Neural progenitor cell (in vitro differentiated cells): ENCODE results near the gene LDB2. TPM values are rescaled to one million over a fixed set of nuclear protein-coding genes. Genes with fewer than 3 reads are reported as not detected.

Source experiments
- DNase-seq: peaks from one replicate; pipeline ENCODE4 v3.0.0-alpha.2; 2016; ENCODE audit warnings: low spot score
- H2AFZ ChIP-seq: fragments of 200-600 bp; sonication (generic); replicated peaks from 2 replicates; pipeline ENCODE4 v1.6.1; 2016; ENCODE audit warnings: antibody characterized with exemption
- H3F3A ChIP-seq: fragments of 200-600 bp; sonication (generic); 2 replicates; pipeline ENCODE4 v1.6.1; 2016; ENCODE audit warnings: antibody characterized with exemption, low read depth
- H3K27ac ChIP-seq: fragments of 200-600 bp; sonication (generic); 2 replicates; pipeline ENCODE4 v1.5.1; 2016; ENCODE audit warnings: mild to moderate bottlenecking
- H3K27me3 ChIP-seq: fragments of 200-600 bp; sonication (generic); 2 replicates; pipeline ENCODE4 v1.6.1; 2016; ENCODE audit warnings: mild to moderate bottlenecking, moderate library complexity
- H3K36me3 ChIP-seq: fragments of 200-600 bp; sonication (generic); 2 replicates; pipeline ENCODE4 v1.5.1; 2016
- H3K4me1 ChIP-seq: fragments of 200-600 bp; sonication (generic); 2 replicates; pipeline ENCODE4 v1.6.1; 2016; ENCODE audit warnings: mixed run types
- H3K4me2 ChIP-seq: fragments of 200-600 bp; sonication (generic); 2 replicates; pipeline ENCODE4 v1.6.1; 2016
- H3K4me3 ChIP-seq: fragments of 200-600 bp; sonication (generic); 2 replicates; pipeline ENCODE4 v1.5.1; 2016
- H3K79me2 ChIP-seq: fragments of 200-600 bp; sonication (generic); 2 replicates; pipeline ENCODE4 v1.6.1; 2016; ENCODE audit warnings: low read depth
- H3K9ac ChIP-seq: fragments of 200-600 bp; sonication (generic); 2 replicates; pipeline ENCODE4 v1.6.1; 2016
- H3K9me3 ChIP-seq: fragments of 200-600 bp; sonication (generic); 2 replicates; pipeline ENCODE4 v1.5.1; 2016; ENCODE audit warnings: low read depth
- H4K20me1 ChIP-seq: fragments of 200-600 bp; sonication (generic); 2 replicates; pipeline ENCODE4 v1.6.1; 2016; ENCODE audit warnings: low read depth
- H3K27ac Mint-ChIP-seq: 3 replicates; pipeline ENCODE4 v1.8.0; 2021; ENCODE audit warnings: mixed read lengths
- H3K27me3 Mint-ChIP-seq: 2 replicates; pipeline ENCODE4 v1.8.0; 2022; ENCODE audit warnings: low read depth, mild to moderate bottlenecking, inconsistent platforms, moderate library complexity, mixed read lengths; ENCODE audit not compliant: insufficient read depth
- H3K36me3 Mint-ChIP-seq: 3 replicates; pipeline ENCODE4 v1.8.0; 2021; ENCODE audit warnings: mixed read lengths
- H3K4me1 Mint-ChIP-seq: 3 replicates; pipeline ENCODE4 v1.8.0; 2021; ENCODE audit warnings: mixed read lengths
- H3K4me3 Mint-ChIP-seq: 3 replicates; pipeline ENCODE4 v1.8.0; 2021; ENCODE audit warnings: mild to moderate bottlenecking, moderate library complexity, mixed read lengths
- H3K9me3 Mint-ChIP-seq: 3 replicates; pipeline ENCODE4 v1.8.0; 2020; ENCODE audit warnings: mixed read lengths
- CTCF ChIP-seq: fragments of 200-600 bp; sonication (generic); IDR thresholded peaks from 2 replicates; pipeline ENCODE4 v1.5.1; 2017; ENCODE audit warnings: antibody characterized with exemption, mild to moderate bottlenecking
- EZH2 ChIP-seq: fragments of 200-600 bp; sonication (generic); IDR thresholded peaks from 2 replicates; pipeline ENCODE4 v1.6.1; 2017; ENCODE audit warnings: antibody characterized with exemption, mild to moderate bottlenecking, moderate library complexity
- EZH2phosphoT487 ChIP-seq: fragments of 200-600 bp; sonication (generic); IDR thresholded peaks from 2 replicates; pipeline ENCODE4 v1.6.1; 2017; ENCODE audit warnings: antibody characterized with exemption
- total RNA-seq: library from RNA; depleted of rRNA; stranded (reverse); fragments of >200 nt; gene quantifications from 2 replicates; pipeline ENCODE4 v1.2.3, GENCODE V29; 2015; ENCODE audit warnings: low replicate concordance

LDB2 gene
- total RNA-seq, 1 donor from 2014 or later, result 24.3 TPM

- Histone ChIP-seq H3F3A (no peaks in the 10 kb centered on the region), H3K4me2 (no peak overlapping the region), H3K27me3 (no peaks in the 10 kb centered on the region), H3K4me3 (no peak overlapping the region), H3K9me3 (no peaks in the 10 kb centered on the region), H3K36me3 (no peaks in the 10 kb centered on the region), H4K20me1 (no peaks in the 10 kb centered on the region), H3K79me2 (no peaks in the 10 kb centered on the region), H3K9ac (no peak overlapping the region), H2AFZ (no peak overlapping the region), H3K27ac (no peak overlapping the region), H3K4me1 (peaks cover 22% of the 10 kb centered on the region)
- no peaks in the 10 kb centered on the region for H3K36me3 Mint-ChIP-seq
- H3K4me3 Mint-ChIP-seq, result no peak overlapping the region
- H3K9me3 Mint-ChIP-seq, result no peaks in the 10 kb centered on the region
- H3K27me3 Mint-ChIP-seq, result no peaks in the 10 kb centered on the region
- H3K4me1 Mint-ChIP-seq, result peaks cover 11% of the 10 kb centered on the region
- no peak overlapping the region for H3K27ac Mint-ChIP-seq
- no peak for TF ChIP-seq EZH2phosphoT487
- TF ChIP-seq CTCF, result no peak
- no peak for TF ChIP-seq EZH2
- no peak for DNase-seq
Observed at GRCh38 chr4:16687011-16687410, 211.4 kb downstream of the LDB2 start.

- Histone ChIP-seq H3K27ac (no peak overlapping the region), H3K27me3 (no peaks in the 10 kb centered on the region), H3K4me1 (peaks cover 22% of the 10 kb centered on the region), H3K9ac (no peak overlapping the region), H3K9me3 (no peaks in the 10 kb centered on the region), H3K4me2 (no peak overlapping the region), H3K4me3 (no peak overlapping the region), H3K79me2 (no peaks in the 10 kb centered on the region), H3F3A (no peaks in the 10 kb centered on the region), H3K36me3 (no peaks in the 10 kb centered on the region), H2AFZ (no peak overlapping the region), H4K20me1 (no peaks in the 10 kb centered on the region)
- Mint-ChIP-seq H3K9me3 (no peaks in the 10 kb centered on the region), H3K27me3 (no peaks in the 10 kb centered on the region), H3K27ac (no peak overlapping the region), H3K4me3 (no peak overlapping the region), H3K4me1 (peaks cover 11% of the 10 kb centered on the region), H3K36me3 (no peaks in the 10 kb centered on the region)
- no peak for DNase-seq
- no peak for TF ChIP-seq EZH2phosphoT487
- TF ChIP-seq EZH2, result no peak
- TF ChIP-seq CTCF, result no peak
Observed at GRCh38 chr4:16686195-16686594, 212.2 kb downstream of the LDB2 start.

- Mint-ChIP-seq H3K4me1 (peaks cover 11% of the 10 kb centered on the region), H3K27ac (no peak overlapping the region)
- no peak overlapping the region for H3K9ac ChIP-seq
Observed at GRCh38 chr4:16685536-16685935, 212.9 kb downstream of the LDB2 start.

More at GRCh38 chr4:16685536-16685935, 212.9 kb downstream of the LDB2 start:
- H3K79me2 ChIP-seq, result no peaks in the 10 kb centered on the region
- no peaks in the 10 kb centered on the region for H4K20me1 ChIP-seq
- Mint-ChIP-seq H3K27me3 (no peaks in the 10 kb centered on the region), H3K36me3 (no peaks in the 10 kb centered on the region), H3K4me3 (no peak overlapping the region), H3K9me3 (no peaks in the 10 kb centered on the region)
- H3K4me2 ChIP-seq, result no peak overlapping the region
- H3K27ac ChIP-seq, result no peak overlapping the region
- TF ChIP-seq CTCF, result no peak
- no peak for TF ChIP-seq EZH2
- no peak for TF ChIP-seq EZH2phosphoT487
- no peak overlapping the region for H2AFZ ChIP-seq
- H3K4me1 ChIP-seq, result peaks cover 22% of the 10 kb centered on the region
- H3F3A ChIP-seq, result no peaks in the 10 kb centered on the region
- no peaks in the 10 kb centered on the region for H3K9me3 ChIP-seq
- no peaks in the 10 kb centered on the region for H3K27me3 ChIP-seq
- H3K4me3 ChIP-seq, result no peak overlapping the region
- H3K36me3 ChIP-seq, result no peaks in the 10 kb centered on the region
- no peak for DNase-seq
